ENCODE measurements around the gene SETD3.

Gene SETD3

DNA sequence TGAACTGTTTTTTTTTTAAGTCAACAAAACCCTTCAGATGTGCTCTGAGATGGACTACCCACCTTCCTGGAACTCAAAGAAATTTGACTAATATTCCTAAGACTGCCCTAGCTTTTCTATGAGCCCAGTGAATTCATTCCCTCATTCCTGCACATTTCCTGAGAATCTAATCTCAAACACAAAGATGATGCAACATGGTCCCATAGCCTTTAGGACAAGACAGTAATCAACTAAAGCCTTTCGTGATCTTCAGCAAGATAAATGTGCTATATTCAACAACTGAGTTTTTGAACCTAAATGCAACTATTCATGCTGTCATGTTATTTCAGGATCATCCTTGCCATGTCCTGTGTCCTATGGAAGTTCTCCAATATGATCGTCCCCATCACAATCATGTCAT lies 5.0 kb downstream of the SETD3 start:
- no peak overlapping the region for H3K9ac ChIP-seq (ENCODE audit: low read length)

DNA sequence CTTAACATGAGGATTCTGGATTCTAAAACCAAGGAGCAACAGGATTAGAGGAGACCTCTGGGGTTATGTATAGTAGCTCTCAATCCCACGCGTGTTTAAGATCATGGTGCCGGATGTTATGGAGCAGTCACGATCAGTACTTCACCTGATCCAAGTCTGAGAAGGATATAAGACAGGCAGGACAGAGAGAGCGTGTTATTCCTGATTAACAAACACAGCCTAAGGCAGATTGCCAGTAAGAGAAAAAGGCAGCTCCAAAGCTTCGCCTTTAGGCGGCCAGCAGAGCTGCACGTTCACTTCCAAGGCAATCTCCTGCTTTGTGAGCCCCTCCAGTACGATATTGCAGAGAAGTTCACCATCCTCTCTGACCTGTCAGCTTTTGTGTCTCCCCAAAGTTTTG lies 5.5 kb downstream of the SETD3 start:
- no peaks in the 10 kb centered on the region for H3K36me3 ChIP-seq (ENCODE audit: low read length)
- no peaks in the 10 kb centered on the region for H3K9me2 ChIP-seq (replicated peaks; ENCODE audit: insufficient read depth, low read length)
- no peaks in the 10 kb centered on the region for H3K9me3 ChIP-seq (ENCODE audit: insufficient read depth, low read length)
- H3F3A ChIP-seq (ENCODE audit: insufficient read depth), result no peaks in the 10 kb centered on the region
- H3K4me3 ChIP-seq (ENCODE audit: insufficient read depth, low read length, poor library complexity, severe bottlenecking), result no peak overlapping the region
- no peak overlapping the region for H3K4me2 ChIP-seq (ENCODE audit: low read depth, low read length, poor library complexity, severe bottlenecking)
- peaks cover 34% of the 10 kb centered on the region for H4K20me1 ChIP-seq (ENCODE audit: low read depth, low read length)
- H3K79me2 ChIP-seq (ENCODE audit: insufficient read depth, low read length), result peaks cover 89% of the 10 kb centered on the region
- TF ChIP-seq EZH2phosphoT487 (conservative IDR thresholded peaks at IDR 0.05; ENCODE audit: low read length), result no peak
- no peak overlapping the region for H3K9ac ChIP-seq (ENCODE audit: low read length)
- H3K27me3 ChIP-seq (ENCODE audit: low read length), result no peaks in the 10 kb centered on the region
- no peak overlapping the region for H3K27ac ChIP-seq (ENCODE audit: low read depth, low read length)
- H2AFZ ChIP-seq (ENCODE audit: low read depth, low read length, severe bottlenecking), result no peak overlapping the region

More for the DNA sequence above, 5.0 kb downstream of the SETD3 start:
- no peaks in the 10 kb centered on the region for H3K27me3 ChIP-seq (ENCODE audit: low read length)
- peaks cover 85% of the 10 kb centered on the region for H3K79me2 ChIP-seq (ENCODE audit: insufficient read depth, low read length)
- no peaks in the 10 kb centered on the region for H3F3A ChIP-seq (ENCODE audit: insufficient read depth)
- no peaks in the 10 kb centered on the region for H3K36me3 ChIP-seq (ENCODE audit: low read length)
- no peak overlapping the region for H3K4me2 ChIP-seq (ENCODE audit: low read depth, low read length, poor library complexity, severe bottlenecking)
- TF ChIP-seq EZH2phosphoT487 (conservative IDR thresholded peaks at IDR 0.05; ENCODE audit: low read length), result no peak
- TF ChIP-seq, protein P1, sequence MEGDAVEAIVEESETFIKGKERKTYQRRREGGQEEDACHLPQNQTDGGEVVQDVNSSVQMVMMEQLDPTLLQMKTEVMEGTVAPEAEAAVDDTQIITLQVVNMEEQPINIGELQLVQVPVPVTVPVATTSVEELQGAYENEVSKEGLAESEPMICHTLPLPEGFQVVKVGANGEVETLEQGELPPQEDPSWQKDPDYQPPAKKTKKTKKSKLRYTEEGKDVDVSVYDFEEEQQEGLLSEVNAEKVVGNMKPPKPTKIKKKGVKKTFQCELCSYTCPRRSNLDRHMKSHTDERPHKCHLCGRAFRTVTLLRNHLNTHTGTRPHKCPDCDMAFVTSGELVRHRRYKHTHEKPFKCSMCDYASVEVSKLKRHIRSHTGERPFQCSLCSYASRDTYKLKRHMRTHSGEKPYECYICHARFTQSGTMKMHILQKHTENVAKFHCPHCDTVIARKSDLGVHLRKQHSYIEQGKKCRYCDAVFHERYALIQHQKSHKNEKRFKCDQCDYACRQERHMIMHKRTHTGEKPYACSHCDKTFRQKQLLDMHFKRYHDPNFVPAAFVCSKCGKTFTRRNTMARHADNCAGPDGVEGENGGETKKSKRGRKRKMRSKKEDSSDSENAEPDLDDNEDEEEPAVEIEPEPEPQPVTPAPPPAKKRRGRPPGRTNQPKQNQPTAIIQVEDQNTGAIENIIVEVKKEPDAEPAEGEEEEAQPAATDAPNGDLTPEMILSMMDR (IDR thresholded peaks at IDR 0.05; ENCODE audit: insufficient read depth, low read length, poor library complexity, severe bottlenecking), result no peak
- H3K9me3 ChIP-seq (ENCODE audit: insufficient read depth, low read length), result no peaks in the 10 kb centered on the region
- no peak overlapping the region for H3K27ac ChIP-seq (ENCODE audit: low read depth, low read length)
- H2AFZ ChIP-seq (ENCODE audit: low read depth, low read length, severe bottlenecking), result no peak overlapping the region
- no peak overlapping the region for H3K4me3 ChIP-seq (ENCODE audit: insufficient read depth, low read length, poor library complexity, severe bottlenecking)
- H3K9me2 ChIP-seq (replicated peaks; ENCODE audit: insufficient read depth, low read length), result no peaks in the 10 kb centered on the region
- H4K20me1 ChIP-seq (ENCODE audit: low read depth, low read length), result peaks cover 34% of the 10 kb centered on the region

DNA sequence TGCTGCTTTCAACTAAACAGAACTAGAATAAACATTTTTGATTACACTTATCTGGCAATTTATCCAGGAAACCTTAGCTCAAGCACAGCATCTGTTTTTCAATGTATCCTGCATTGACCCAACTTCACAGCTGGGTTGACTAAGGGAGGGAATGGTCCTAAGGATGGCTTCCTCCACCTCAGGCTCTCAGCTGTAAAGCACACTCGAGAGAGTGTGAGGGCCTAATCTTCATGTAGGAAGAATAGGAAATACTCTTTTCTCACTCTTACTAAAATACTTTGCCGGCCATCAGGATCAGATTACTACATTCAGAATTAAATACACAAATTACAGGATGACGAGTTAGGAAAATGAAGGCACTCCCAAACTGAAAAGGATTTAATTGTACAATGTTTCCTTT lies 7.2 kb downstream of the SETD3 start:
- Histone ChIP-seq H3K9me2 (replicated peaks; ENCODE audit: insufficient read depth, low read length) (no peaks in the 10 kb centered on the region), H3K4me3 (ENCODE audit: insufficient read depth, low read length, poor library complexity, severe bottlenecking) (no peak overlapping the region), H3F3A (ENCODE audit: insufficient read depth) (no peaks in the 10 kb centered on the region), H3K4me2 (ENCODE audit: low read depth, low read length, poor library complexity, severe bottlenecking) (no peak overlapping the region), H2AFZ (ENCODE audit: low read depth, low read length, severe bottlenecking) (no peak overlapping the region), H3K79me2 (ENCODE audit: insufficient read depth, low read length) (peaks cover 86% of the 10 kb centered on the region), H3K27me3 (ENCODE audit: low read length) (no peaks in the 10 kb centered on the region), H3K9me3 (ENCODE audit: insufficient read depth, low read length) (no peaks in the 10 kb centered on the region), H3K27ac (ENCODE audit: low read depth, low read length) (no peak overlapping the region), H3K9ac (ENCODE audit: low read length) (no peak overlapping the region), H3K36me3 (ENCODE audit: low read length) (no peaks in the 10 kb centered on the region), H4K20me1 (ENCODE audit: low read depth, low read length) (peaks cover 25% of the 10 kb centered on the region)
- TF ChIP-seq, protein P1 (IDR thresholded peaks at IDR 0.05; ENCODE audit: insufficient read depth, low read length, poor library complexity, severe bottlenecking), result no peak
- no peak for TF ChIP-seq EZH2phosphoT487 (conservative IDR thresholded peaks at IDR 0.05; ENCODE audit: low read length)

DNA sequence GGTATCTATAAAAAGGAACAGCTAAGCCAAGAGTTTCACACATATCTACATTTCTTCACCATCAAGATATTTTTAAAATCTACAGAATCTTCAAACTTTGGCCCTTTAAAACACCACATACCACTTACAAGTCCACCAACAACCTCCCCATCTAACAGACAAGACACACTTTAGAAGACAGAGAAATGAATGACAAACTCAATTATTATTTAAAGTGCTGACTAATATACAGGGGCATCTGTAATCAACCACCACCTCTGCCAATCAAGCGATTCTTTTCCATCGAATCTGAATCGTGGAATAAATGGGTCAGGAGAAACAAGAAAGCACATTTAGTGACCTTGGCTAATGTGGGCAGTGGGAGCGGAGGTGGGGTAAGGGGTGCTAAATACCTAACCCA lies 7.7 kb downstream of the SETD3 start:
- Histone ChIP-seq H3K4me3 (ENCODE audit: insufficient read depth, low read length, poor library complexity, severe bottlenecking) (no peak overlapping the region), H3K36me3 (ENCODE audit: low read length) (no peaks in the 10 kb centered on the region), H2AFZ (ENCODE audit: low read depth, low read length, severe bottlenecking) (no peak overlapping the region), H3K4me2 (ENCODE audit: low read depth, low read length, poor library complexity, severe bottlenecking) (no peak overlapping the region), H3K9ac (ENCODE audit: low read length) (no peak overlapping the region), H3K9me2 (replicated peaks; ENCODE audit: insufficient read depth, low read length) (no peaks in the 10 kb centered on the region), H3K27me3 (ENCODE audit: low read length) (no peaks in the 10 kb centered on the region), H3K79me2 (ENCODE audit: insufficient read depth, low read length) (peaks cover 87% of the 10 kb centered on the region), H3K27ac (ENCODE audit: low read depth, low read length) (no peak overlapping the region), H3K9me3 (ENCODE audit: insufficient read depth, low read length) (no peaks in the 10 kb centered on the region), H3F3A (ENCODE audit: insufficient read depth) (no peaks in the 10 kb centered on the region), H4K20me1 (ENCODE audit: low read depth, low read length) (peaks cover 20% of the 10 kb centered on the region)
- TF ChIP-seq, protein P1 (IDR thresholded peaks at IDR 0.05; ENCODE audit: insufficient read depth, low read length, poor library complexity, severe bottlenecking), result no peak
- no peak for TF ChIP-seq EZH2phosphoT487 (conservative IDR thresholded peaks at IDR 0.05; ENCODE audit: low read length)

Data from SU-DHL-6 (cell line).